HCT116 (cell line): ENCODE data around the gene SERAC1.

Source experiments
- EZH2 ChIP-seq: fragments of 200-600 bp; sonication (generic); IDR thresholded peaks from 2 replicates; pipeline ENCODE4 v1.6.1; 2017; ENCODE audit warnings: antibody characterized with exemption, mixed run types
- EZH2phosphoT487 ChIP-seq: fragments of 200-600 bp; IDR thresholded peaks from 2 replicates; pipeline ENCODE4 v1.6.1; 2018; ENCODE audit warnings: antibody characterized with exemption, borderline replicate concordance
- JUND ChIP-seq: IDR thresholded peaks from 2 replicates; pipeline ENCODE4 v1.6.1; 2012
- MAX ChIP-seq: IDR thresholded peaks from 2 replicates; pipeline ENCODE4 v1.6.1; 2012
- POLR2A ChIP-seq: IDR thresholded peaks from 2 replicates; pipeline ENCODE4 v1.7.0; 2011; ENCODE audit warnings: borderline replicate concordance; ENCODE audit not compliant: insufficient read depth, insufficient read length; ENCODE audit errors: extremely low read depth
- POLR2AphosphoS5 ChIP-seq: IDR thresholded peaks from 2 replicates; pipeline ENCODE4 v1.6.1; 2011; ENCODE audit warnings: mild to moderate bottlenecking, low read depth, low read length, moderate library complexity
- RAD21 ChIP-seq: IDR thresholded peaks from 2 replicates; pipeline ENCODE4 v1.6.1; 2012; ENCODE audit warnings: low read depth, mild to moderate bottlenecking
- REST ChIP-seq: IDR thresholded peaks from 2 replicates; pipeline ENCODE4 v1.6.1; 2012; ENCODE audit warnings: low read depth
- TCF7L2 ChIP-seq: IDR thresholded peaks from 2 replicates; pipeline ENCODE4 v1.7.0; 2011; ENCODE audit warnings: borderline replicate concordance, inconsistent platforms; ENCODE audit not compliant: insufficient read depth, insufficient read length; ENCODE audit errors: extremely low read depth
- ZNF274 ChIP-seq: fragments of 200-500 bp; sonication (Bioruptor generic); IDR thresholded peaks from 2 replicates; pipeline ENCODE4 v1.6.1; 2014; ENCODE audit warnings: mild to moderate bottlenecking, low read depth, low read length, inconsistent platforms
- TF ChIP-seq, protein P1 (sequence below), 3 experiments: fragments of 200-600 bp in 1 of 3; sonication (generic) in 1 of 3; IDR thresholded peaks in 2 of 3; conservative IDR thresholded peaks in 1 of 3; 2 replicates each; pipeline ENCODE4 v1.5.1; 2012 to 2017; ENCODE audit warnings: low read depth in 2 of 3, low read length in 2 of 3, antibody characterized with exemption in 1 of 3, borderline replicate concordance in 1 of 3, control low read depth in 1 of 3, mild to moderate bottlenecking in 1 of 3, mixed read lengths in 1 of 3, mixed run types in 1 of 3, moderate library complexity in 1 of 3; ENCODE audit not compliant: insufficient read depth in 1 of 3
- TF ChIP-seq, protein P2 (sequence below): IDR thresholded peaks from 2 replicates; pipeline ENCODE4 v1.6.1; 2012
- TF ChIP-seq, protein P3 (sequence below): IDR thresholded peaks from 2 replicates; pipeline ENCODE4 v1.6.1; 2011; ENCODE audit warnings: mild to moderate bottlenecking, low read length, moderate library complexity; ENCODE audit not compliant: insufficient replicate concordance; ENCODE audit errors: extremely low read depth

GRCh38 chr6:158109748-158110147 is 58.3 kb downstream of the SERAC1 start:
- TF ChIP-seq, protein P1, sequence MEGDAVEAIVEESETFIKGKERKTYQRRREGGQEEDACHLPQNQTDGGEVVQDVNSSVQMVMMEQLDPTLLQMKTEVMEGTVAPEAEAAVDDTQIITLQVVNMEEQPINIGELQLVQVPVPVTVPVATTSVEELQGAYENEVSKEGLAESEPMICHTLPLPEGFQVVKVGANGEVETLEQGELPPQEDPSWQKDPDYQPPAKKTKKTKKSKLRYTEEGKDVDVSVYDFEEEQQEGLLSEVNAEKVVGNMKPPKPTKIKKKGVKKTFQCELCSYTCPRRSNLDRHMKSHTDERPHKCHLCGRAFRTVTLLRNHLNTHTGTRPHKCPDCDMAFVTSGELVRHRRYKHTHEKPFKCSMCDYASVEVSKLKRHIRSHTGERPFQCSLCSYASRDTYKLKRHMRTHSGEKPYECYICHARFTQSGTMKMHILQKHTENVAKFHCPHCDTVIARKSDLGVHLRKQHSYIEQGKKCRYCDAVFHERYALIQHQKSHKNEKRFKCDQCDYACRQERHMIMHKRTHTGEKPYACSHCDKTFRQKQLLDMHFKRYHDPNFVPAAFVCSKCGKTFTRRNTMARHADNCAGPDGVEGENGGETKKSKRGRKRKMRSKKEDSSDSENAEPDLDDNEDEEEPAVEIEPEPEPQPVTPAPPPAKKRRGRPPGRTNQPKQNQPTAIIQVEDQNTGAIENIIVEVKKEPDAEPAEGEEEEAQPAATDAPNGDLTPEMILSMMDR (IDR thresholded peaks at IDR 0.05 in 2 of 3, conservative IDR thresholded peaks at IDR 0.05 in 1 of 3; ENCODE audit: borderline replicate concordance in 1 of 3, insufficient read depth in 1 of 3, low read depth in 2 of 3, low read length in 2 of 3): no peak
- TF ChIP-seq, protein P2, sequence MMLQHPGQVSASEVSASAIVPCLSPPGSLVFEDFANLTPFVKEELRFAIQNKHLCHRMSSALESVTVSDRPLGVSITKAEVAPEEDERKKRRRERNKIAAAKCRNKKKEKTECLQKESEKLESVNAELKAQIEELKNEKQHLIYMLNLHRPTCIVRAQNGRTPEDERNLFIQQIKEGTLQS: no peak
- no peak for TF ChIP-seq POLR2AphosphoS5
- no peak for TF ChIP-seq MAX
- TF ChIP-seq, protein P3, sequence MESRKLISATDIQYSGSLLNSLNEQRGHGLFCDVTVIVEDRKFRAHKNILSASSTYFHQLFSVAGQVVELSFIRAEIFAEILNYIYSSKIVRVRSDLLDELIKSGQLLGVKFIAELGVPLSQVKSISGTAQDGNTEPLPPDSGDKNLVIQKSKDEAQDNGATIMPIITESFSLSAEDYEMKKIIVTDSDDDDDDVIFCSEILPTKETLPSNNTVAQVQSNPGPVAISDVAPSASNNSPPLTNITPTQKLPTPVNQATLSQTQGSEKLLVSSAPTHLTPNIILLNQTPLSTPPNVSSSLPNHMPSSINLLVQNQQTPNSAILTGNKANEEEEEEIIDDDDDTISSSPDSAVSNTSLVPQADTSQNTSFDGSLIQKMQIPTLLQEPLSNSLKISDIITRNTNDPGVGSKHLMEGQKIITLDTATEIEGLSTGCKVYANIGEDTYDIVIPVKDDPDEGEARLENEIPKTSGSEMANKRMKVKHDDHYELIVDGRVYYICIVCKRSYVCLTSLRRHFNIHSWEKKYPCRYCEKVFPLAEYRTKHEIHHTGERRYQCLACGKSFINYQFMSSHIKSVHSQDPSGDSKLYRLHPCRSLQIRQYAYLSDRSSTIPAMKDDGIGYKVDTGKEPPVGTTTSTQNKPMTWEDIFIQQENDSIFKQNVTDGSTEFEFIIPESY: no peak
- TF ChIP-seq POLR2A: no peak
- no peak for TF ChIP-seq JUND
- no peak for TF ChIP-seq RAD21
- TF ChIP-seq TCF7L2: no peak
- no peak for TF ChIP-seq EZH2
- no peak for TF ChIP-seq REST
- no peak for TF ChIP-seq ZNF274
- TF ChIP-seq EZH2phosphoT487: no peak
